ENCODE data around the gene PTPRG. TPM values are rescaled to one million over a fixed set of nuclear protein-coding genes. Genes with fewer than 3 reads are reported as not detected.

Gene PTPRG
- total RNA-seq, 3 donors from 2014 or later (not counting 1 experiment from before 2014, with no cell fraction given) = 1.0 to 2.9 (median 2.5) TPM

GRCh38 chr3:61593446-61594029 is 32.2 kb downstream of the PTPRG start:
- H3K4me1 Mint-ChIP-seq = no peaks in the 10 kb centered on the region
- no peak overlapping the region for H3K27ac Mint-ChIP-seq
- no peak overlapping the region for H3K4me3 Mint-ChIP-seq
- Histone ChIP-seq H3K4me1 (ENCODE audit: control insufficient read depth, insufficient read depth, low read length) (no peaks in the 10 kb centered on the region), H3K36me3 (ENCODE audit: control insufficient read depth, insufficient read depth, low read length) (no peaks in the 10 kb centered on the region), H3K9me3 (ENCODE audit: control insufficient read depth, insufficient read depth, low read length) (no peaks in the 10 kb centered on the region), H3K27ac (ENCODE audit: low read length) (no peak overlapping the region), H3K27me3 (ENCODE audit: control insufficient read depth, insufficient read depth, low read length) (no peaks in the 10 kb centered on the region), H3K4me3 (ENCODE audit: low read length) (no peak overlapping the region)
- DNase-seq (no peak), ATAC-seq (no peak)
- H3K27me3 Mint-ChIP-seq (ENCODE audit: low read depth in 2 of 2) = peaks cover 0 to 3% of the 10 kb centered on the region in 2 donors
- peaks cover 0 to 3% of the 10 kb centered on the region in 2 donors for H3K9me3 Mint-ChIP-seq
- intact Hi-C loops (cut with micrococcal nuclease) = no loop called here
- no peaks in the 10 kb centered on the region for H3K36me3 Mint-ChIP-seq
- TF ChIP-seq CTCF (IDR thresholded peaks at IDR 0.05) = no peak
- WGBS (ENCODE audit: insufficient coverage) = 87% methylated on average over 3 of the region's 4 CpGs

DNA sequence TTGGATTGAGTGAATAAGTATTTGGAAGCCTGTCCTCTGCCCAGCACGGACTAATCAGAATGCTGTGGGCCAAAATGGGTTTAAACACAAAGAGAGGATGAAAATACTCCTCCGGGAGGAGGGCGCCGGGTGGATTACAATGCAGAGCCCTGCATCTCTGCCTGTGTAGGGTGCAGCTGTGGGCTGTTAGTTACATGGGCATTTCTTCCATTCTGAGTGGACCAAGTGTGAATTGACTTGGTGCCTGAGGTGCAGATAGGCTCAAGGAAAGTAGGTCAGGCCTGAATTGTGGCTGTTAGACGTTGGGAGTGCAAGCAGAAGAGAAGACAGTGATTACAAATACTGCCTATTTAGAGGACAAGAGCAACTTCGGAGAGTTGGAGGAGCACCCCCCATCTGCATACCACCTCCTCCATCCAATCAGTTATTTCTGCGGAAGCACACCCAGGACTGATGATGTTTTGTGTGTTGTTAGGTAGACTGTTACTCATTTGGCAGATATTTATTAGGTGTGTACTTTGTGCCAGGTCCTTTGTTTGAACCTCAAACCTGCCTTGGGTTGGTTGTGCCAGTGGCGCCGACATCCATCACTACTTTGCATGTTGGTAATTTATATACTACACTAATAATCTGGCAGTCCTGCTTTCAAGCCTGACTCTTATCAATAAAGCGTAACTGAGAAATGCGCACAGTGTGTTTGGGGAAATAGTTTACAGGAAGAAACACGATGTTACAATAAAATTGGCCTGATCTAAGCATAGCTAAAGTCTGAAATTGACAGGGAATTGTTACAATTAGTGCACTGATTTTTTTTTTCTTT is 33.0 kb downstream of the PTPRG start:
- intact Hi-C loops (cut with micrococcal nuclease) = no loop called here
- 90% methylated on average over 10 of the region's 12 CpGs for WGBS (ENCODE audit: insufficient coverage)
- no peaks in the 10 kb centered on the region for H3K36me3 Mint-ChIP-seq

GRCh38 chr3:61594964-61595285 is 33.6 kb downstream of the PTPRG start:
- H3K4me1 Mint-ChIP-seq = no peaks in the 10 kb centered on the region

More for the DNA sequence above, 33.0 kb downstream of the PTPRG start:
- Mint-ChIP-seq H3K27me3 (ENCODE audit: low read depth in 2 of 2) (peaks cover 0 to 3% of the 10 kb centered on the region in 2 donors), H3K9me3 (peaks cover 0 to 5% of the 10 kb centered on the region in 2 donors), H3K27ac (no peak overlapping the region), H3K4me1 (no peaks in the 10 kb centered on the region), H3K4me3 (no peak overlapping the region)
- ATAC-seq (no peak), DNase-seq (no peak)
- H3K27ac ChIP-seq (ENCODE audit: low read length) = no peak overlapping the region
- no peak for TF ChIP-seq CTCF (IDR thresholded peaks at IDR 0.05)
- H3K9me3 ChIP-seq (ENCODE audit: control insufficient read depth, insufficient read depth, low read length) = no peaks in the 10 kb centered on the region
- no peaks in the 10 kb centered on the region for H3K27me3 ChIP-seq (ENCODE audit: control insufficient read depth, insufficient read depth, low read length)
- no peaks in the 10 kb centered on the region for H3K4me1 ChIP-seq (ENCODE audit: control insufficient read depth, insufficient read depth, low read length)
- no peaks in the 10 kb centered on the region for H3K36me3 ChIP-seq (ENCODE audit: control insufficient read depth, insufficient read depth, low read length)
- H3K4me3 ChIP-seq (ENCODE audit: low read length) = no peak overlapping the region

More at GRCh38 chr3:61594964-61595285, 33.6 kb downstream of the PTPRG start:
- no peak overlapping the region for H3K4me3 ChIP-seq (ENCODE audit: low read length)
- no peaks in the 10 kb centered on the region for H3K4me1 ChIP-seq (ENCODE audit: control insufficient read depth, insufficient read depth, low read length)
- no peaks in the 10 kb centered on the region for H3K36me3 ChIP-seq (ENCODE audit: control insufficient read depth, insufficient read depth, low read length)
- 79% methylated on average over 7 of the region's 9 CpGs for whole genome bisulfite sequencing (ENCODE audit: insufficient coverage)
- intact Hi-C loops (cut with micrococcal nuclease) = no loop called here
- H3K27ac ChIP-seq (ENCODE audit: low read length) = no peak overlapping the region
- Mint-ChIP-seq H3K36me3 (no peaks in the 10 kb centered on the region), H3K27ac (no peak overlapping the region), H3K4me3 (no peak overlapping the region), H3K27me3 (ENCODE audit: low read depth in 2 of 2) (peaks cover 0 to 3% of the 10 kb centered on the region in 2 donors), H3K9me3 (peaks cover 0 to 2% of the 10 kb centered on the region in 2 donors)
- no peak for TF ChIP-seq CTCF (IDR thresholded peaks at IDR 0.05)
- no peaks in the 10 kb centered on the region for H3K27me3 ChIP-seq (ENCODE audit: control insufficient read depth, insufficient read depth, low read length)
- H3K9me3 ChIP-seq (ENCODE audit: control insufficient read depth, insufficient read depth, low read length) = no peaks in the 10 kb centered on the region
- ATAC-seq (no peak), DNase-seq (no peak)

Measured in natural killer cell (primary cell).